ENCODE results near the gene RASSF7.
"Not testable (repeated sequence)": the region's sequence is repeated elsewhere in the genome, so short reads cannot be mapped to it uniquely, and the experiment has no call there.

The RASSF7 gene

DNA sequence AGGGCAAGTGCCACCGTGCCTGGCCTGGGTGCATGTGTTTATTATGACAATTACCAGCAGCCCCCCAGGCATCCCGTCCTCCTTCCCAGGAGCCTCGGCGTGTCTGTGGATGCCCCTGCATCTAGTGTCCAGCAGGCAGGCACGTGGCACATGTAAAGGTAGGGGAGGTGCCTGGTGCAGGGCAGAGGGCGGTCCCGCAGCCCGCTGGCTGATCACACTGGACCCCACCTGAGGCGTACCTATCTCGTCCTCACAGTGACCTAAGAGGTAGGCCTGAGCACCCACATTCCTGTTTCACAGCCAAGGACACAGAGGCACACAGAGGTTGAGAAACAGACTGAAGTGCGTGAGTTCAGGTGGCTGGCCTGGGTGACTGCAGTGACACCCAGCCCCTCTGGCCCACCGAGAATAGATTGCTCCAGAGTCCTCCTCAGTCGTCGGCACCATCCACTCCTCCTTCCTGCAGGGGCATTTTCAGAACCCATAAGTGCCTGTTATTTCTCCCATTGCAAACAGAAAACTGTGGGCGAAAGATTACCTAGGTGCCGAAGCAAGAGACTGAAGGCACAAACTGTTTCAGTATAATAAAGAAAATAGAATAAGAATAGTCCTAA, 12.5 kb downstream of the RASSF7 start:
- no peak for DNase-seq (ENCODE audit: low spot score)
- TF ChIP-seq, protein P1, sequence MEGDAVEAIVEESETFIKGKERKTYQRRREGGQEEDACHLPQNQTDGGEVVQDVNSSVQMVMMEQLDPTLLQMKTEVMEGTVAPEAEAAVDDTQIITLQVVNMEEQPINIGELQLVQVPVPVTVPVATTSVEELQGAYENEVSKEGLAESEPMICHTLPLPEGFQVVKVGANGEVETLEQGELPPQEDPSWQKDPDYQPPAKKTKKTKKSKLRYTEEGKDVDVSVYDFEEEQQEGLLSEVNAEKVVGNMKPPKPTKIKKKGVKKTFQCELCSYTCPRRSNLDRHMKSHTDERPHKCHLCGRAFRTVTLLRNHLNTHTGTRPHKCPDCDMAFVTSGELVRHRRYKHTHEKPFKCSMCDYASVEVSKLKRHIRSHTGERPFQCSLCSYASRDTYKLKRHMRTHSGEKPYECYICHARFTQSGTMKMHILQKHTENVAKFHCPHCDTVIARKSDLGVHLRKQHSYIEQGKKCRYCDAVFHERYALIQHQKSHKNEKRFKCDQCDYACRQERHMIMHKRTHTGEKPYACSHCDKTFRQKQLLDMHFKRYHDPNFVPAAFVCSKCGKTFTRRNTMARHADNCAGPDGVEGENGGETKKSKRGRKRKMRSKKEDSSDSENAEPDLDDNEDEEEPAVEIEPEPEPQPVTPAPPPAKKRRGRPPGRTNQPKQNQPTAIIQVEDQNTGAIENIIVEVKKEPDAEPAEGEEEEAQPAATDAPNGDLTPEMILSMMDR (IDR thresholded peaks at IDR 0.05; ENCODE audit: extremely low read depth, insufficient read depth, missing control alignments), result no peak
- in situ Hi-C loops (cut with MboI; ENCODE audit: low pct_unique_long_range_greater_than_20kb, low sequenced_read_pairs, unreplicated experiment), result no loop called here

DNA sequence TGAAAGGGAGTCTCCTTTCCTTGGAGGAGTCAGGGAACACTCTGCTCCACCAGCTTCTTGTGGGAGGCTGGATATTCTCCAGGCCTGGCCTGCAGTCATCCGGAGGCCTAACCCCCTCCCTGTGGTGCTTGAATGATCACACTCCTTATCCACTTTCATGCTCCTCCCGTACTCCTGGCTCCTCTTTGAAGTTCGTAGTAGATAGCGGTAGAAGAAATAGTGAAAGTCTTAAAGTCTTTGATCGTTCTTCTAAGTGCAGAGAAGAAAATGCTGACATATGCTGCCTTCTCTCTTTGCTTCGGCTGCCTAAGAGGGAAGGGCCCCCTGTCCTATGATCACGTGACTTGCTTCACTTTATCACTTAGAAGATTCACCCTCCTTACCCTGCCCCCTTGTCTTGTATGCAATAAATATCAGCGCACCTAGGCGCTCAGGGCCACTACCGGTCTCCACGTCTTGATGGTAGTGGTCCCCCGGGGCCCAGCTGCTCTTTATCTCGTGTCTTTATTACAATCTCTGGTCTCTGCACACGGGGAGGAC, 13.3 kb downstream of the RASSF7 start:
- in situ Hi-C loops (cut with MboI; ENCODE audit: low pct_unique_long_range_greater_than_20kb, low sequenced_read_pairs, unreplicated experiment); DNase-seq (ENCODE audit: low spot score): not testable (repeated sequence)

DNA sequence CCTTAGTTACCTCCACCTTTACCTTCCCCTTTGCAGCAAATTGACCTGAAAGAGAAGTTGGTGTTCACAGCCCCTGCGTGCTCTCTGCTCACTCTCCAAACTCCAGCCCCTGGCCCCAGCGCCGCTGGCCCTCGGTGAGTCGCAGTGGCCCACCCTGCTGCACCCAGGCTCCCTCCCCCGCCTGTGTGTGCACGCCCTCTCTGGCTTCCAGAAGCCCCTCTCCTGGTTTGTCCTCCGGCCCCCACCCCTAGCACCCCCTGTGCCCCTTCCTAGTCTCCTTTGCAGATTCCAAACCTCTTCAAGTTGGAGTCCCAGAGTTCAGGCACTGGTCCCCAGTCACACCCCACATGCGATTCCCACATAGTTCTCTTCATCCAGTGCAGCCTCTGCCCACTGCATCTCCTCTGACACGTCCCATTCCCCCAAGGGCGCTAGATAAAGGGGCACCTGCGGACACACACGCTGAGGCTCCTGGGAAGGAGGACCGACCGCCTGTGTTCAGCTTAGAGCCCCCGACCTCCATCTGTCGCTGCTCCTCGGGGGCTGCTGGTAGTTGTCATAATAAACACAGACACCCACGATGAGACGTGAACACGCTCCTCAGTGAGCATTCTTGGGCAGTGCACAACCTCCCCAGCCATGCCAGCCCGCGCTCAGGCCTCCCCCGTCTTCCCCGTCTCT, 14.0 kb downstream of the RASSF7 start:
- TF ChIP-seq, protein P1 (IDR thresholded peaks at IDR 0.05; ENCODE audit: extremely low read depth, insufficient read depth, missing control alignments), result no peak
- DNase-seq (ENCODE audit: low spot score), result no peak
- in situ Hi-C loops (cut with MboI; ENCODE audit: low pct_unique_long_range_greater_than_20kb, low sequenced_read_pairs, unreplicated experiment), result no loop called here

DNA sequence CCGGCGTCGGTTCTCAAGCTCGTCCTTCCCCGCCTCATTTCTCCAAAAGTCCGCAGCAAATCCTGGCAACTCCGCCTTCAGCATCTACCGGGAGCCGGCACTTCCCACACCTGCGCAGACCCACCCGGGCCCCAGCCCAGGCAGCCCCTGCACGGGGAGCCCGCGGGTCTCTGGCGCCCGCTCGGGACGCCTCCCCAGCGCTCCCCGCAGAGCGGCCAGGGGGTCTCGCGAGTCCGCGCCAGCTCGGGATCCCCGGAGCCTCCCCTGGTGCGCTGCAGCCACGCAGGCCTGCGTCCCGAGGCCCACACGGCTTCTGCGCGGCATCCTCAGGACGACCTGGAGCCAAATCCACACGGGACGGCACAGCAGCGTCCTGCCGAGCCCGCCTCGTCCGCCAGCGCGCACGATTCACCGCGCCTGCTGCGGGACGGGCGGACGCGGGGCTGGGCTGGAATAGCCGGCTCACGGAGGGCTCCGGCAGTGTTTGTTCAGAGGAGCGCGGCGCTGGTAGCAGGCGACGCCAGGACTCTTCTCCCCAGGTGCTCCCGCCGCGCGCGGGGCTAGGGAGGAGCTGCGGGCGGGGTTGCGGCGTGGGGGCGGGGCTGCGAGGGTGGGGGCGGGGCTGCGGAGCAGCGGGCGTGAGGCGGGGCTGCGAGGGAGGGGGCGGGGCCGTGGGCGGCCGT, 14.7 kb downstream of the RASSF7 start:
- in situ Hi-C loops (cut with MboI; ENCODE audit: low pct_unique_long_range_greater_than_20kb, low sequenced_read_pairs, unreplicated experiment), result no loop called here
- TF ChIP-seq, protein P1 (IDR thresholded peaks at IDR 0.05; ENCODE audit: extremely low read depth, insufficient read depth, missing control alignments), result no peak
- no peak for DNase-seq (ENCODE audit: low spot score)

DNA sequence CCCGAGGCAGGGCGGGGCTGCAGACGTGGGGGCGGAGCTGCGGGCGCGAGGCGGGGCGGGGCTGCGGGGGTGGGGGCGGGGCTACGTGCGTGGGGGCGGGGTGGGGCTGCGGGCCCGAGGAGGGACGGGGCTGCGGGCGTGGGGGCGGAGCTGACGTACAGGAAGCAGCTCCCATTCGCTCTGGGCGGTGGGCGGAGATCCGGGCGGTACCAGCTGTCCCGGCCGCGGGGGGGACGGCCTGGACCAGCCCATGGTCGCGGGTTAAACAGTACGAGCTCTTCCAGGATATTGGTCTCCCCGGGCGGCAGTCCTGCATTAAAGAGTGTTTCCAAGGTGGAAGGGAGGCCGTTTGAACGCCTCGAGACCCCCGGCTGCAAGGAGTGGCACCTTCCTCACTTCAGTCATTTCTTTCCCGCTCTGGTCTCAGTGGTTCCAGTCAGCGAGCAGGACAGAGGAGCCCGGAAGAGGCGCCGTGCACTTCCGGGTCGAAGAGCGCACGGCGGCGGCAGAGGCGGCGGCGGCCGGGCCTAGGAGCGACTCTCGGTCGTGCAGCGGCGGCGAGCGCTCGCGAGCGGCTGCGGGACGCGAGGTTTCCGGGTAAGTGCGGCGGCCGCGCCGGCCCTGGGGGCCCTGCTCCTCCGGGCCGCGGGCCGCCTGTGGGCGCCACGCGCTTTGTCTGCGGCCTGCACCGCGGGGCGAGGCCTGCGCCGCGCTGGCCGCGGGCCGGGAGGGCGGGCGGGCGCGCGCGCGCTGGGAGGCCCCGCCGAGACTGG, 15.4 kb downstream of the RASSF7 start, which contains the start of gene PHRF1:
Gene PHRF1 (plus strand): TSS at position 475 of the 773 bp plus-strand sequence. CDS start 5,043 bp downstream, outside the sequence.
- in situ Hi-C loops (cut with MboI; ENCODE audit: low pct_unique_long_range_greater_than_20kb, low sequenced_read_pairs, unreplicated experiment), result no loop called here
- TF ChIP-seq, protein P1 (IDR thresholded peaks at IDR 0.05; ENCODE audit: extremely low read depth, insufficient read depth, missing control alignments), result no peak
- DNase-seq (ENCODE audit: low spot score), result peak; percentile 100

DNA sequence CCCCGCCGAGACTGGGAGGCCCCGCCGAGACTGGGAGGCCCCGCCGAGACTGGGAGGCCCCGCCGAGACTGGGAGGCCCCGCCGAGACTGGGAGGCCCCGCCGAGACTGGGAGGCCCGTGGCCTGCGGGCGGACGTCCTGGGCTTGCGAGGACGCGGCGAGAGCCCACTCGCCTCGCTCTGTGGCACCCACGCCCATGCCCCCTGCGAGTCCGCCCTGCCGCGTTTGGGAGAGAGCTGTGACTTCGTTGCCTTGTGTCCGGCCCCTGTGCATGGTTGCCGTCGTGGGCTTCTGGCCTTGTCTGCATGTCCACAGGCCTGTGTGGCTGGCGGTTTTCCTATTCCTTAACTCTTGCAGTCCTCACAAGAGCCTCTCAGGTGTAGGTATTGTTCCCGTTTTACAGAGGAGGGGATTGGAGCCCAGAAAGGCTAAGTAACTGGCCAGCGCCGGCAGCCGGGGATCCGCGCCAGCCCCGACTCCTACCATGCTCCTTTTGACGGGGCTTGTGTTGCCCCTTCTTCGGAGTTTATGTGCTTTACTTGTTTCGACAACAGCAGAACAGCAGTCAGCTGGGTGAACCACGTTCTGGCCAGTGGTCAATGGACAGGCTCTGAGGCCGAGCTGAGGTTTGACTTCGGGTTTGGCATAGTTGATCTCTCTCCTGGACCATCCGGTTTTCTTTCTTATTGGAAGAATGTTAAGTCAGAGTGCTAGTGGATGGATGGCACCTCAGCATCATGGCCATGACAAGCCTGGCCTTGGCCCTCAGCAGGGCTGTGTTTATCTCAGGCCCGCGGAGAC, 16.2 kb downstream of the RASSF7 start:
- in situ Hi-C loops (cut with MboI; ENCODE audit: low pct_unique_long_range_greater_than_20kb, low sequenced_read_pairs, unreplicated experiment), result no loop called here
- TF ChIP-seq, protein P1 (IDR thresholded peaks at IDR 0.05; ENCODE audit: extremely low read depth, insufficient read depth, missing control alignments), result no peak
- DNase-seq (ENCODE audit: low spot score), result no peak

Data from GM13977 (cell line).